BE2C (cell line): ENCODE measurements around the gene COL25A1.

Experiments used
- DNase-seq: peaks from one replicate; pipeline ENCODE4 v3.0.0-alpha.2; 2020
- H3K27me3 ChIP-seq: fragments of 250-450 bp; sonication (Bioruptor Pico); 2 replicates; pipeline ENCODE4 v1.5.1; 2020; ENCODE audit warnings: mild to moderate bottlenecking
- H3K36me3 ChIP-seq: fragments of 250-450 bp; sonication (Bioruptor Pico); 2 replicates; pipeline ENCODE4 v1.5.1; 2020; ENCODE audit warnings: mild to moderate bottlenecking
- H3K4me1 ChIP-seq: fragments of 250-450 bp; sonication (Bioruptor Pico); 2 replicates; pipeline ENCODE4 v1.5.1; 2020
- H3K4me3 ChIP-seq: 2 replicates; pipeline ENCODE4 v1.5.1; 2011; ENCODE audit warnings: low read depth, low read length
- H3K9me3 ChIP-seq: fragments of 250-450 bp; sonication (Bioruptor Pico); 2 replicates; pipeline ENCODE4 v1.5.1; 2020
- CTCF ChIP-seq: IDR thresholded peaks from 2 replicates; pipeline ENCODE4 v1.5.1; 2012; ENCODE audit warnings: mild to moderate bottlenecking, low read depth, low read length

Gene COL25A1

GRCh38 chr4:109325698-109326097 is 23.2 kb upstream of the COL25A1 start:
- Histone ChIP-seq H3K27me3 (no peaks in the 10 kb centered on the region), H3K9me3 (no peaks in the 10 kb centered on the region), H3K4me1 (no peaks in the 10 kb centered on the region), H3K4me3 (no peak overlapping the region), H3K36me3 (no peaks in the 10 kb centered on the region)
- no peak for DNase-seq
- no peak for TF ChIP-seq CTCF

- Histone ChIP-seq H3K4me1 (no peaks in the 10 kb centered on the region), H3K36me3 (no peaks in the 10 kb centered on the region), H3K9me3 (no peaks in the 10 kb centered on the region), H3K4me3 (no peak overlapping the region), H3K27me3 (no peaks in the 10 kb centered on the region)
- no peak for TF ChIP-seq CTCF
- DNase-seq = no peak
Observed at GRCh38 chr4:109323348-109323747, 20.9 kb upstream of the COL25A1 start.

GRCh38 chr4:109321232-109321631 is 18.8 kb upstream of the COL25A1 start:
- H3K27me3 ChIP-seq = no peaks in the 10 kb centered on the region
- no peaks in the 10 kb centered on the region for H3K4me1 ChIP-seq
- H3K4me3 ChIP-seq = no peak overlapping the region
- no peak for TF ChIP-seq CTCF
- no peaks in the 10 kb centered on the region for H3K9me3 ChIP-seq
- DNase-seq = no peak
- H3K36me3 ChIP-seq = no peaks in the 10 kb centered on the region

- no peak for DNase-seq
- Histone ChIP-seq H3K4me1 (no peaks in the 10 kb centered on the region), H3K9me3 (no peaks in the 10 kb centered on the region), H3K36me3 (no peaks in the 10 kb centered on the region), H3K4me3 (no peak overlapping the region), H3K27me3 (no peaks in the 10 kb centered on the region)
- no peak for TF ChIP-seq CTCF
Observed at GRCh38 chr4:109319684-109320083, 17.2 kb upstream of the COL25A1 start.

- H3K27me3 ChIP-seq = no peaks in the 10 kb centered on the region
- no peak for TF ChIP-seq CTCF
- no peak for DNase-seq
- H3K4me1 ChIP-seq = no peaks in the 10 kb centered on the region
- H3K4me3 ChIP-seq = no peak overlapping the region
- H3K9me3 ChIP-seq = no peaks in the 10 kb centered on the region
- H3K36me3 ChIP-seq = no peaks in the 10 kb centered on the region
Observed at GRCh38 chr4:109319156-109319555, 16.7 kb upstream of the COL25A1 start.

- no peaks in the 10 kb centered on the region for H3K36me3 ChIP-seq
- no peak for TF ChIP-seq CTCF
- H3K9me3 ChIP-seq = no peaks in the 10 kb centered on the region
- DNase-seq = no peak
- H3K4me1 ChIP-seq = no peaks in the 10 kb centered on the region
- H3K27me3 ChIP-seq = no peaks in the 10 kb centered on the region
- H3K4me3 ChIP-seq = no peak overlapping the region
Observed at GRCh38 chr4:109315818-109316217, 13.4 kb upstream of the COL25A1 start.
